ENCODE results near the gene PCSK5. TPM values are rescaled to one million over a fixed set of nuclear protein-coding genes. Genes with fewer than 3 reads are reported as not detected.

The PCSK5 gene
- total and polyA plus RNA-seq, 2 of the 8 experiments (the other 6 are each of a cell fraction or from before 2014, with no cell fraction given): 5.5 to 10.7 TPM

GRCh38 chr9:76353280-76353679 is 462.8 kb downstream of the PCSK5 start (continued):
- TF ChIP-seq SIN3A (conservative IDR thresholded peaks at IDR 0.05 in 1 of 2, IDR thresholded peaks at IDR 0.05 in 1 of 2; ENCODE audit: low read depth in 1 of 2, low read length in 2 of 2) (no peak), POU5F1 (IDR thresholded peaks at IDR 0.05; ENCODE audit: low read depth, low read length) (no peak), ATF2 (IDR thresholded peaks at IDR 0.05; ENCODE audit: low read length) (no peak), SP1 (IDR thresholded peaks at IDR 0.05; ENCODE audit: low read depth, low read length) (no peak), NRF1 (IDR thresholded peaks at IDR 0.05; ENCODE audit: low read depth, low read length) (no peak), SRF (IDR thresholded peaks at IDR 0.05; ENCODE audit: low read depth, low read length) (no peak), TCF12 (IDR thresholded peaks at IDR 0.05; ENCODE audit: low read depth, low read length) (no peak), EZH2 (IDR thresholded peaks at IDR 0.05; ENCODE audit: low read depth, low read length, severe bottlenecking) (no peak)
